GM21576 (cell line): ENCODE measurements around the gene ARPC5.
A peak's percentile ranks its signal among the peaks of the same experiment; 100 is the strongest.

Experiments
- ATAC-seq: cut with Tn5 transposase; IDR thresholded peaks from one replicate; pipeline ENCODE4 v1.9.1; 2021; ENCODE audit warnings: mild to moderate bottlenecking, moderate library complexity; ENCODE audit not compliant: unreplicated experiment

ARPC5 gene

DNA sequence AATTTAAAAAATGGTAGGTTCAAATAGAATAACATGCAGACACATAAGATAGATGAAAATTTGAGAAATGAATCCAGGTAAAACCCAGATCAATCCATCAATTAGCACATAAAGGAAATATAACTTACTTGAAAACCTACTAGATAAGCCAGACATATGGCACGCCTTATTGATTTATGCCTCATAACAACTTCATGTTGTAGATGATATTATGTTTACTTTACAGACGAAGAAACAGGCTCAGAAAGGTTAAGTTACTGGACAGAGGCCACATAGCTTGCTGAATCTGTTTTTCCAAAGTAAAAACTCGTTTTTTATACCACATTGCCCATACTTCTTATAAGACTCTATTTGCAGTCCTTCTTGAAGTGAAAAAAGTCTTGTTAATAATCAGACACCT, 23.2 kb downstream of the ARPC5 start:
- no peak for ATAC-seq

DNA sequence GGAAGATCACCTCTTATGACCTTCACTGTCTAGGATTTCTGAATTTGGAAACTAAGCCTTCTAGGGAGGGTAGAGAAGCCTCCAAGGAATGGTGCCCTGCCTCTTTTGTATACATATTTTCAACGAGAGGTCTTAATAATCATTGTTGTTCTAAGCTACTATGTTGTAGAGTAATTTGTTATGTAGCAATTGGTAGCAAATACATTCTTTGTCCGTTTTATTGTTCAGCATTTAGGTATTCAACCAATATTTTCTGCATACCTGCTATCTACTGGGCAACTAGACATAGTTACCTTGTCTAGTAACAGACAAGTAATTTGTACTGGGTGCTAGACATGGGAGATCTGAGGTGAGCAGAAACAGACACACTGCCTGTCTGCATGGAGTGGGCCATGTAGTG, 24.6 kb downstream of the ARPC5 start:
- no peak for ATAC-seq

GRCh38 chr1:183609759-183610452, 25.7 kb downstream of the ARPC5 start:
- no peak for ATAC-seq

- ATAC-seq, result peak; percentile 47
These were observed 26.3 kb downstream of the ARPC5 start for GRCh38 chr1:183609313-183609712.

- peak; percentile 38 for ATAC-seq
These were observed 28.1 kb downstream of the ARPC5 start for GRCh38 chr1:183607322-183607980.

- no peak for ATAC-seq
These were observed 29.7 kb downstream of the ARPC5 start for GRCh38 chr1:183605904-183606303.

GRCh38 chr1:183604815-183605214, 30.8 kb downstream of the ARPC5 start:
- ATAC-seq, result no peak

- no peak for ATAC-seq
These were observed 31.4 kb downstream of the ARPC5 start for GRCh38 chr1:183604038-183604808.

GRCh38 chr1:183602510-183602909, 33.1 kb downstream of the ARPC5 start:
- ATAC-seq, result no peak

- ATAC-seq, result no peak
These were observed 34.9 kb downstream of the ARPC5 start for GRCh38 chr1:183600634-183601033.

DNA sequence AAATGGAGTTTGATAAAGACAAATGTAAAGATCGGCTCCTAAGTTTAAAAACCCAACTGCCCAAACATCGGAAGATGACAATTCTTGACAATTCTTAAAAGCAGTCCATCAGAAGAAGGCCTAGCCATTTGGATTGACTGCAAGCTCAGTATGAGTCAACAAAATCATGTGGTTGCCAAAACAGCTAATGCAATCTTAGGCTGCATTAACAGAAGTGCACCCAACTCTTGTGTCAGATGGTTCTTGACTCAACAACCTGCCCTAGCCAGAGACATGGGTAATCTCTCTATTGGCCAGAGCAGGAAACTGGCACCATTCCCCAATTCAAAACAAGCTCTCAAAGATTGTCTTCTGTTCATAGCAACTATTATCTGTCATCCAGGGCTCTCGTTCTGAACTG, 35.4 kb downstream of the ARPC5 start:
- no peak for ATAC-seq

DNA sequence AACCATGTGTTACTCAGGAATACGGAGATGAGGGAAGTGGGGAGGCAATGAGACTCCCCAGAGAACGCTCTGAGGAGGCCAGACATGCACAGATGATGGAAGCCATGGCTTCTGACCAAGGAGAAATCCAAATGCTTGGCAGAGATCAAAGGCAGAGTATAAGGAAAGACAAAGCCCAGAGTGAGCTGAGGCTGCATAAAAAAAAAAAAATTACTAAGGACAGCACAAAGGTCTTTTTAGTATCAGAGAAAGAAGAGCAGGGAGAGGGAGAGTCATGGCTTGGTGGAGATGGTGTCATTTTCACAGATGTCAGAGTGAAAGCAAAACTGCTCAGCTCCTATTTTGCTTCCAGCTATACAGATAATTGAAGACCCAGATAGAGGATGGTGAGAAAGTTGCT, 37.2 kb downstream of the ARPC5 start:
- peak; percentile 83 for ATAC-seq

DNA sequence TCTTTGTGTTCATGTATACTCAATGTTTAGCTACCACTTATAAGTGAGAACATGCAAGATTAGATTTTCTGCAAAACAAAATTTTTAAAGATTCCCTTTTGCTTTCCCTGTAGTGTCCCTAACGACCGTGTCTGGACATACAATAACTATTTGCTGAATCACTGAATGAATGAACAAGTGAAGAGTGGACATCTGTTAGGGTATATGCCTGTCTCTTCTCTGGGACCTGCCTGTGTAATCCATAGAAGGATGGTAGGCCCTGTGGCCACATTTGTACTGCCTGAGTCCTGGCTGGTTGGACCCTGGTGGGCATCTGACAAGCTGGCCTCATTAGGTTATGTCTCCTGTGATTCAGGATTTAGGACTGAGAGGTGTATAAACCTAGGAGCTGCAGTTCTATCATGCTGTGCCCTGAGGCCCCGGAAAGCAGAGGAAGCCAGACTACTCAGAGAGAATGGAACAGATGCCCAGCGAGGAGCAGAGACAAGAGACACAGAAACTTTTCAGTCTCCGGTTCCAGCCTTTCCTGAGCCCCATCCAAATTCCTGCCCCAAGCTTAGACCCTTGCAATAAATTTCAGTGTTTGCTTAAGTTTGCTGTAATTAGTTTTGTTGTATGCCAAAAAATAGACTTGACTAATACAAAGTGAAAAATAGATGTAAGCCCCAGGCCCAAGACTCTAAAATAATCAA, 37.8 kb downstream of the ARPC5 start:
- no peak for ATAC-seq

- ATAC-seq, result no peak
These were observed 39.1 kb downstream of the ARPC5 start for GRCh38 chr1:183596500-183596899.

- no peak for ATAC-seq
These were observed 40.0 kb downstream of the ARPC5 start for GRCh38 chr1:183595537-183595936.

DNA sequence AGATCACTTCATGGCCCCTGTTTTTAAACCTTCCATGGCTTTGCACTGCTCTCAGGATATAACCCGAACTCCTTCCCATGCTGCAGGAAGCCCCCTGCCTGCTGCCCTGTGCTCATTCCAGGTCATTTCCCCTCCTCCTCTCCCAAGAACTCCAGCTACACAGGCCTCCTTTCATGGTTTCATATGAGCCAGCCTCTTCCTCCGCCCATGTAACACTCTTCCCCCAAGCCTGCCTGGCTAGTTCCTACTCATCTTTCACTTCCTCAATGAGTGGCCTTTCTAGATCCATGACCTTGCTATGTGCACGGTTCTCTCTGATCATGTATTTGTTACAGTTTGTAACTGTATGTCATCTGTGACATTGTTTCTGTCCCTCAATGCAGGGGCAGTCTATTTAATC, 42.2 kb downstream of the ARPC5 start:
- peak; percentile 37 for ATAC-seq

DNA sequence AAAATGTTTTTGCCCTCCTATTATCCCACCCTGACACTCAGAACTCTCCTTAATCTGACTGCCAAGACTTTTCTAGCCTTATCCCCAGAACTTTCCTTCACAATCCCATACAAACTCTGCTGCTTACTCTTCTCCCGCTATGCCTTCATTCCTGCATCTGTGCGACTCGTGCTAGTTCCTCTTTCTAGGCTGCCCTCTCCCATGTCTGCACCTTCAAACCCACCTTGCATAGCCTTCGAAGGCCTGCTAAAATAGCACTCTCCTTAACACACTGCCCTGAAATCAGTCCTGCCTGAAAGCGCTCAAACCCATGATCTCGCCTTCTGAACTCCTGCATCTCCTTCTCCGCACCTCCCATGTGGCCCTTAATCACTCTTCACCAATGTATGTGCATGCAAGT, 42.9 kb downstream of the ARPC5 start:
- no peak for ATAC-seq

DNA sequence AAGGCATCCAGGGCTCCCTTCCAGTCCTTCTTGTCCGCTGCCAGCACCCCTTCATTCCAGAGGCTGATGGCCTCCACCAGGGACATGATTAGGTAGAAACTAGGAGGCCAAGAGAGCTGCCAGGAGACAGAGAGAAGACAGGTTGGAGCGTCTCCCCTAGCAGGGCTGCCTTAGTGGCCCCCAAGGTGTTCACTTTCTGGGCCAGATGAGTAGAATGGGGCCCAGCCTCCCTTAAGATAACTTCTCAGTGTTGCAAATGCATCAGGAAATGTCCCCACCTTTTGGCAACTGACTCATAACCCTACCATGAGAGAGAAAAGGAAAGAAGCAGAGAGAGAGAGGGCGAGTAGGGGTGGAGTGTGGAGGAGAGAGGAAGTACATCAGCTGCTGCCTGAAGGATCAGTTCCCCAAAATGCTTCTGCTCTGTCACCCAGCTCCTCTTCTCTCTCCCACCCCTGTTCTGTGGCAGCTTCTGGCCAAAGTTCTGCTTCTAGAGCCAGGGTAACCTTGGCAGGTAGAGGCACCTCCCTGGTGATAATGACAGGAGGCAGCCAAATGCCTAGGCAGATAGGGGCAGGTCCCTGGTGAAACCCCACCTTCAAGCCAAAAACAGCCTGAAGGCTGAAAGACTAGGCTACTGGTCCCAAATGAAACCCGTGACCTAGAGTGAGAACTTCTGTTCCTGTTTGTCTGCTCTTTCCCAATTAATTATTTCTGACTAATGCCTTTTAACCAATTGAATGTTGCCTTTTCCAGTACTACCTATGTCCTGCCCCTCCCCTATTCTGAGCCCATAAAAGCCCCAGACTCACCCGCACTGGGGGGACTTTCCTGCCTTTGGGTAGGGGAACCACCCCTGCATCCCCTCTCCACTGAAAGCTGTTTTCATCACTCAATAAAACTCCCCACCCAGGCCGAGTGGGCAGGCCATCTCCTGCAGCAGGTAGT, 45.1 kb downstream of the ARPC5 start, which contains the start of gene NCF2:
NCF2 (minus strand) TSS at position 216 of the 948 bp plus-strand sequence; CDS start at position 86, 130 bp downstream.
- ATAC-seq, result peak; percentile 83

GRCh38 chr1:183589874-183590243, 45.7 kb downstream of the ARPC5 start:
- peak; percentile 23 for ATAC-seq

GRCh38 chr1:183589384-183589783, 46.2 kb downstream of the ARPC5 start:
- ATAC-seq, result no peak
